ENCODE data around the gene ZNF423. TPM values are rescaled to one million over a fixed set of nuclear protein-coding genes. Genes with fewer than 3 reads are reported as not detected.

The ZNF423 gene
- total RNA-seq, 1 donor from 2014 or later = not detected

DNA sequence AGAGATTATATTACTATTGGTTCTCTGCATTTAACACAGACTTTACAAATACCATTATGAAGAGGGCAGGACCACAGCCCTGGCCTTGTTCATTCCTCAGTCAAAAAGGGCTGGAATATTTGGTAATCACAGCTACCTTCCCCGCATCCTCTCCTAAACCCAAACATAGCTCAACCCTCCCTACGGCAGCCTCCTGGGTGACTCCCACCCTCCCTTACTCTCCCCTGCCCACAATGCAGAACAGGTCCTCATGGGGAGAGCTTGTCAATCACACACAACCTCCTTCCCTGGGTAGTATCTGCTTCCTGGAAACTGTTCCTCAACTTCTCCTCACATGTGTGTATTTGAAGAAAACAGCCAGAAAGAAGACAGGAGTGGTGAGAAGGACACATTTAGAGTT is 258.1 kb downstream of the ZNF423 start:
- intact Hi-C loops (cut with micrococcal nuclease) = no loop called here
- Mint-ChIP-seq H3K9me3 (no peaks in the 10 kb centered on the region), H3K4me3 (no peak overlapping the region), H3K27me3 (peaks cover 24% of the 10 kb centered on the region), H3K36me3 (ENCODE audit: low read depth) (no peaks in the 10 kb centered on the region), H3K27ac (no peak overlapping the region), H3K4me1 (no peaks in the 10 kb centered on the region)
- DNase-seq (no peak), ATAC-seq (ENCODE audit: low read depth) (no peak)
- TF ChIP-seq CTCF (IDR thresholded peaks at IDR 0.05) = no peak
- ChIA-PET POLR2A (no interaction called here), CTCF (interaction anchor here (1.5 kb wide), 1 partner anchor 105 kb away, joined by 3 read pairs; no protein-coding TSS in a partner anchor)

GRCh38 chr16:49596648-49597291 is 259.1 kb downstream of the ZNF423 start:
- ChIA-PET POLR2A (no interaction called here), CTCF (interaction anchor here (1.5 kb wide), 1 partner anchor 104 kb away, joined by 3 read pairs; no protein-coding TSS in a partner anchor)
- Mint-ChIP-seq H3K9me3 (no peaks in the 10 kb centered on the region), H3K27me3 (peaks cover 22% of the 10 kb centered on the region), H3K4me3 (no peak overlapping the region), H3K27ac (no peak overlapping the region), H3K4me1 (no peaks in the 10 kb centered on the region), H3K36me3 (ENCODE audit: low read depth) (no peaks in the 10 kb centered on the region)
- DNase-seq = no peak
- intact Hi-C loops (cut with micrococcal nuclease) = no loop called here
- no peak for TF ChIP-seq CTCF (IDR thresholded peaks at IDR 0.05)
- ATAC-seq (ENCODE audit: low read depth) = no peak

DNA sequence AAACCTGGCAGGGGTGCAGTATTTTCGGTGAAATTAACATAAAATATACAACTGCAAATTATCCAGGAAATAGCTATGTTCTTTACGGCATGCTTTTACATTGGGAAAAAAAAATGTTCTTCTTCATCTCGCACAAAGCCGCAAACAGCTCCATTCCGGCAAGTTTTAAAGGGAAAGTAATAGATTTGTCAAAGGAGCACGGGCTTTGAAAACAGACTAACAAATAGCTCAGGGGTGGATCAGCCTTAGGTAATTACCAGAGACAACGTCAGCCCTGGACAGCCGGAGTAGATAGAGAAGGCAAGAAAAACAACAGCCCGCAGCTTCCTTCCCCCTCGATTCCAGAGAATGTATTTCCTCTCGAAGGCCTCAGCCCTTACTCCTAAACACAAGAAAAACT is 259.8 kb downstream of the ZNF423 start:
- intact Hi-C loops (cut with micrococcal nuclease) = no loop called here
- Mint-ChIP-seq H3K36me3 (ENCODE audit: low read depth) (no peaks in the 10 kb centered on the region), H3K9me3 (no peaks in the 10 kb centered on the region), H3K4me3 (no peak overlapping the region), H3K27ac (no peak overlapping the region), H3K4me1 (no peaks in the 10 kb centered on the region), H3K27me3 (peaks cover 19% of the 10 kb centered on the region)
- DNase-seq (no peak), ATAC-seq (ENCODE audit: low read depth) (no peak)
- ChIA-PET CTCF (no interaction called here), POLR2A (no interaction called here)
- no peak for TF ChIP-seq CTCF (IDR thresholded peaks at IDR 0.05)

- Mint-ChIP-seq H3K27ac (no peak overlapping the region), H3K27me3 (peaks cover 19% of the 10 kb centered on the region), H3K4me3 (no peak overlapping the region), H3K4me1 (no peaks in the 10 kb centered on the region), H3K9me3 (no peaks in the 10 kb centered on the region), H3K36me3 (ENCODE audit: low read depth) (no peaks in the 10 kb centered on the region)
- ChIA-PET CTCF (no interaction called here), POLR2A (no interaction called here)
- ATAC-seq (ENCODE audit: low read depth) = no peak
- intact Hi-C loops (cut with micrococcal nuclease) = loop anchor here (5.0 kb wide), 1 partner anchor 908 kb away; no protein-coding TSS in a partner anchor
- no peak for DNase-seq
- no peak for TF ChIP-seq CTCF (IDR thresholded peaks at IDR 0.05)
Observed at GRCh38 chr16:49594685-49595498, 261.0 kb downstream of the ZNF423 start.

DNA sequence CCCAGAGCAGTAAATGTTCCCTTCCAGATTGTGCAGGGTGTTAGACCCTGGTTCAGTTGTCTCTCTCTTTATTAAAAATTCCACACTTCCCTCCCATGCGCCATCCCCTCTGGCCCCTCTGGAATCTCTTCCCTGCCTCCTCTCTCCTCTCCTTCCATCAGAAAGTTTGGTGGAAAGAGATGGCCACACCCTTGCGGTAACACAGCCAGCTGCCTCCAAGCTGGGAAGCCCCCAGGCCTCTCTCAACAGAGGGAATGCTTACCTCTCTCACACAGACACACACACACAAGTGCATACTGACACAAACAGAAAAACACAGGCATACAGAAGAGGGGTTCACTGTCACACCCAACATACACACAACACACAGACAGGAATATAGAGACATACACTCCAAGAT is 261.8 kb downstream of the ZNF423 start:
- DNase-seq (no peak), ATAC-seq (ENCODE audit: low read depth) (no peak)
- Mint-ChIP-seq H3K36me3 (ENCODE audit: low read depth) (no peaks in the 10 kb centered on the region), H3K9me3 (no peaks in the 10 kb centered on the region), H3K4me1 (no peaks in the 10 kb centered on the region), H3K4me3 (no peak overlapping the region), H3K27ac (no peak overlapping the region), H3K27me3 (peaks cover 19% of the 10 kb centered on the region)
- no peak for TF ChIP-seq CTCF (IDR thresholded peaks at IDR 0.05)
- CTCF ChIA-PET = interaction anchor here (2.8 kb wide), 1 partner anchor 185 kb away, joined by 22 read pairs; no protein-coding TSS in a partner anchor
- POLR2A ChIA-PET = interaction anchor here (0.7 kb wide), 1 partner anchor 870 kb away, joined by 3 read pairs; no protein-coding TSS in a partner anchor
- intact Hi-C loops (cut with micrococcal nuclease) = loop anchor here (5.0 kb wide), 1 partner anchor 907 kb away; no protein-coding TSS in a partner anchor

Data from activated B cell treated with CpG ODN at 0.5 μM for 24 hours (primary cell).